Thyroid gland (tissue), 4 donors: Measurements from ENCODE around the gene GUCA2A. TPM values are rescaled to one million over a fixed set of nuclear protein-coding genes. Genes with fewer than 3 reads are reported as not detected.

Experiments
- DNase-seq, 2 donors: peaks; one replicate each; pipeline ENCODE4 v3.0.0-alpha.2; 2019
- H3K27ac ChIP-seq, 3 donors: fragments of 200-600 bp; sonication (generic); 1 replicate in 2 of 3; 2 replicates in 1 of 3; pipeline ENCODE4 v1.5.1; 2016 to 2019; ENCODE audit warnings: mild to moderate bottlenecking in 1 of 3, moderate library complexity in 1 of 3
- H3K27me3 ChIP-seq: fragments of 200-600 bp; sonication (generic); one replicate; pipeline ENCODE4 v1.5.1; 2019
- H3K36me3 ChIP-seq, 2 donors: fragments of 200-600 bp; sonication (generic); one replicate each; pipeline ENCODE4 v1.5.1; 2016 to 2019
- H3K4me1 ChIP-seq, 2 donors: fragments of 200-600 bp; sonication (generic); one replicate each; pipeline ENCODE4 v1.5.1; 2017 to 2019
- H3K4me3 ChIP-seq, 3 donors: fragments of 200-600 bp; sonication (generic); replicated peaks in 1 of 3; 1 replicate in 2 of 3; 2 replicates in 1 of 3; pipeline ENCODE4 v1.5.1; 2016; ENCODE audit warnings: mild to moderate bottlenecking in 1 of 3
- H3K9me3 ChIP-seq: fragments of 200-600 bp; sonication (generic); one replicate; pipeline ENCODE4 v1.5.1; 2017
- POLR2A ChIP-seq, 2 donors: fragments of 450-650 bp; IDR thresholded peaks; one replicate each; pipeline ENCODE4 v1.6.1; 2017; ENCODE audit warnings: antibody characterized with exemption in 2 of 2, mild to moderate bottlenecking in 2 of 2, moderate library complexity in 1 of 2
- WGBS, 2 donors: methylation state at CpG; one replicate each; pipeline ENCODE4 v1.1.5; 2017; 5-methylcytosine and 5-hydroxymethylcytosine counted together
- intact Hi-C: fragments of 100-400 bp; cut with DNase I; formaldehyde crosslinking; loops from one replicate; pipeline ENCODE4 v1.15.1; 2023
- total RNA-seq, 4 donors: library from RNA; depleted of rRNA; stranded (reverse); fragments of >200 nt; gene quantifications; one replicate each; pipeline ENCODE4 v1.2.3, GENCODE V29; 2016
- TF ChIP-seq, protein P1 (sequence below), 6 experiments: fragments of 200-600 bp in 3 of 6; fragments of 450-650 bp in 3 of 6; sonication (generic) in 3 of 6; IDR thresholded peaks; one replicate each; pipeline ENCODE4 v1.5.1; 2016 to 2019; ENCODE audit warnings: antibody characterized with exemption in 6 of 6, mild to moderate bottlenecking in 2 of 6, inconsistent platforms in 1 of 6, moderate library complexity in 1 of 6

The GUCA2A gene
- total RNA-seq, 4 donors from 2014 or later = not detected

DNA sequence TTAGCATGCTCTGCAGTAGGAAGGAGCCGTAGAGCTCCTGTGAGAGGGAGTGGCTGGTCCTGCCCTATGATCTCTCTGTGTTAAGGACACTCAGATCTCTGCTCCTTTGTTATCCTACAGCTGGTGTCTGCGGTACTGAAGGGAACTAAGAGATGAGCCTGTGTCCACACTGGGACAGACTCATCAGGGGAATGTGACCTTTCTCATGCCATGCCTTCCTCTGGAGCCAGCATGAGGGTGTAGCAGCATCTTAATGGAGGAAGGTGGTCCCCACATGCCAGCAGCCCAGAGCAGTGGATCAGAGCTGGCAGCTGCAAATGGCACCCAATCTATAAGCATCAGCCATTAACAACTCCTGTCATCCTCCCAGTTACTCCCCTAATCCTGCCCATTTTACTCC lies 36.0 kb downstream of the GUCA2A start:
- intact Hi-C loops = no loop called here
- Histone ChIP-seq H3K27ac (no peak overlapping the region), H3K36me3 (no peaks in the 10 kb centered on the region), H3K4me3 (no peak overlapping the region), H3K27me3 (no peaks in the 10 kb centered on the region), H3K9me3 (no peaks in the 10 kb centered on the region), H3K4me1 (peaks cover 18 to 27% of the 10 kb centered on the region in 2 donors)
- no peak for TF ChIP-seq POLR2A (IDR thresholded peaks at IDR 0.05)
- TF ChIP-seq, protein P1, sequence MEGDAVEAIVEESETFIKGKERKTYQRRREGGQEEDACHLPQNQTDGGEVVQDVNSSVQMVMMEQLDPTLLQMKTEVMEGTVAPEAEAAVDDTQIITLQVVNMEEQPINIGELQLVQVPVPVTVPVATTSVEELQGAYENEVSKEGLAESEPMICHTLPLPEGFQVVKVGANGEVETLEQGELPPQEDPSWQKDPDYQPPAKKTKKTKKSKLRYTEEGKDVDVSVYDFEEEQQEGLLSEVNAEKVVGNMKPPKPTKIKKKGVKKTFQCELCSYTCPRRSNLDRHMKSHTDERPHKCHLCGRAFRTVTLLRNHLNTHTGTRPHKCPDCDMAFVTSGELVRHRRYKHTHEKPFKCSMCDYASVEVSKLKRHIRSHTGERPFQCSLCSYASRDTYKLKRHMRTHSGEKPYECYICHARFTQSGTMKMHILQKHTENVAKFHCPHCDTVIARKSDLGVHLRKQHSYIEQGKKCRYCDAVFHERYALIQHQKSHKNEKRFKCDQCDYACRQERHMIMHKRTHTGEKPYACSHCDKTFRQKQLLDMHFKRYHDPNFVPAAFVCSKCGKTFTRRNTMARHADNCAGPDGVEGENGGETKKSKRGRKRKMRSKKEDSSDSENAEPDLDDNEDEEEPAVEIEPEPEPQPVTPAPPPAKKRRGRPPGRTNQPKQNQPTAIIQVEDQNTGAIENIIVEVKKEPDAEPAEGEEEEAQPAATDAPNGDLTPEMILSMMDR (IDR thresholded peaks at IDR 0.05) = no peak
- no peak for DNase-seq
- 79 to 91% methylated on average over 2 of the region's 2 CpGs for WGBS, 2 donors

DNA sequence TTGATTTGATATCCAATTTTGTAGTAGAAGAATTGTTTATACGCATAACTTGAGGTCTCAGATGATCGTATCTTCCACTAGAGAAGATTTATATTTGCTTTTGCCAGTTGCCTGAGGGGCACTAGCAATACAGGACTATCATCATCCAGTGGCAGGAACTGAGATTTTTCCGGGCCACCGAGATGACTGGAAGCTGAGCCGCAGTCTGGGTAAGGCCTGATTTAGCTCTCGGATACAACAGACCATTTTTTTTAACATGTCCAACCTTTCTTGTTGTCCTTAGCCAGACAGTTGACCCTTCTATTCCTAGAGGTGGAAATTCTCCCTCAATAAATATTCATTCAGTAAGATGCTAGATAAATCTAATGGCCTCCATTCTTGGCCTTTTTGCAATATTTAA lies 36.8 kb downstream of the GUCA2A start:
- DNase-seq = no peak
- Histone ChIP-seq H3K36me3 (no peaks in the 10 kb centered on the region), H3K9me3 (no peaks in the 10 kb centered on the region), H3K27me3 (no peaks in the 10 kb centered on the region), H3K4me1 (peaks cover 18 to 27% of the 10 kb centered on the region in 2 donors), H3K27ac (no peak overlapping the region), H3K4me3 (no peak overlapping the region)
- 91 to 96% methylated on average over 6 of the region's 6 CpGs for WGBS, 2 donors
- TF ChIP-seq, protein P1 (IDR thresholded peaks at IDR 0.05) = no peak
- no peak for TF ChIP-seq POLR2A (IDR thresholded peaks at IDR 0.05)
- intact Hi-C loops = no loop called here

DNA sequence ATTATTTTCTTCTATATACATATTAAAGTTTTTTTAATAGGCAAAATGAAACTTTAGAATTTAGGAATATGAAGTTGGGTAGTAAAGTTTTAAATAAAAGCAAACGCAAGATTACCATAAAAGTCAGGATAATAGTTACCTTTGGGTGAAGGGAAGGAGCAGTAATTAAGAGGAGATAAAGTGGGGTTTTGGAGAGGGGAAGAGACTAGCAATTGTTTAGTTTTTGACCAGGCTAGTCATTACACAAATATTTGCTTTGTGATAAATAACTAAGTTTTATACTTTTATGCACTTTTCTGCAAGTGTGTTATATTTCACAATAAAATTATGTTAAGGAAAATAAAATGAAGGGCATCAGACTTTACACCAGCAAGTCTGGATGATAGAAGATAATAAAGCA lies 39.0 kb downstream of the GUCA2A start:
- WGBS, 2 donors = 51 to 97% methylated on average over 1 of the region's 1 CpG
- no peak for TF ChIP-seq POLR2A (IDR thresholded peaks at IDR 0.05)
- TF ChIP-seq, protein P1 (IDR thresholded peaks at IDR 0.05) = no peak
- DNase-seq = no peak
- intact Hi-C loops = no loop called here
- Histone ChIP-seq H3K27me3 (no peaks in the 10 kb centered on the region), H3K27ac (no peak overlapping the region), H3K9me3 (no peaks in the 10 kb centered on the region), H3K4me3 (no peak overlapping the region), H3K4me1 (peaks cover 16 to 18% of the 10 kb centered on the region in 2 donors), H3K36me3 (no peaks in the 10 kb centered on the region)

DNA sequence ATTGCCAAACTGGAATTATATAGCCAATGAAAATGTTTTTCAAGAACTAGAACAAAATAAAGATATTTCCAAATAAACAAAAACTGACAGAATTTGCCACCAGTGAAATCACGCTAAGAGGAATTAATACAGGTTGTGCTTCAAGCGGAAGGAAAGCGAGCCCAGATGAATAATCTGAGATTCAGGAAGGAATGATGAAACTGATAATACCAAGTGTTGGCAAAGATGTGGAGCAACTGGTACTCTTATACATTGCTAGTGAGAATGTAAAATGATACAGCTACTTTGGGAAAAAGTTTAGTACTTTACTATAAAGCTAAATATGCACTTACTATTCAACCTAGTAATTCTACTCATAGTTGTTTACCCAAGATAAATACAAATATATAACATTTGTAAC lies 42.1 kb downstream of the GUCA2A start:
- WGBS, 2 donors = 96 to 97% methylated on average over 3 of the region's 3 CpGs
- H3K4me3 ChIP-seq = no peak overlapping the region
- intact Hi-C loops = no loop called here
- no peaks in the 10 kb centered on the region for H3K9me3 ChIP-seq
- no peak for DNase-seq
- H3K36me3 ChIP-seq = no peaks in the 10 kb centered on the region
- no peaks in the 10 kb centered on the region for H3K4me1 ChIP-seq
- no peaks in the 10 kb centered on the region for H3K27me3 ChIP-seq
- TF ChIP-seq, protein P1 (IDR thresholded peaks at IDR 0.05) = no peak
- TF ChIP-seq POLR2A (IDR thresholded peaks at IDR 0.05) = no peak
- no peak overlapping the region for H3K27ac ChIP-seq

DNA sequence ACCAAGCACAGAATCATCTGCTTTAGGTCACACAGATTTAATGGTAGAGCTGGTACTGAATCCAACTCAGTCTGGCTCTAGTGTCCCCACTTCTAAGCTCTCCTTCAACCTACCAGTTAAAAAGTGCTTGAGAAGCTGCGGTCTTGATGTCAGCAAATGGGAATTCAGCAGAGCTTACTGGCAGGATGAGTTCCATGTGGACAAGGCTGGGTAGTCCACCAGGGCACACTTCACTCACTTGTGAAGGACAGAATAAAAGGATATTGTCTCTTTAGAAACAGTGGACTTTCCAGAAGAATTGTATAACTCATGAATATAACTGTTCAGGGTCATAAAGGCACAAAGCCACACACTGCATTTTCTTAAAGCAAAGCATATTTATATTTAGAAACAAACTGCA lies 46.4 kb downstream of the GUCA2A start:
- WGBS, 2 donors = 44 to 56% methylated on average over 1 of the region's 1 CpG
- DNase-seq = no peak
- no peaks in the 10 kb centered on the region for H3K27me3 ChIP-seq

More for the DNA sequence above, 46.4 kb downstream of the GUCA2A start:
- Histone ChIP-seq H3K36me3 (no peaks in the 10 kb centered on the region), H3K4me1 (peaks cover 0 to 11% of the 10 kb centered on the region in 2 donors), H3K27ac (no peak overlapping the region), H3K9me3 (no peaks in the 10 kb centered on the region), H3K4me3 (no peak overlapping the region)
- intact Hi-C loops = no loop called here
- TF ChIP-seq, protein P1 (IDR thresholded peaks at IDR 0.05) = no peak
- TF ChIP-seq POLR2A (IDR thresholded peaks at IDR 0.05) = no peak
